Measurements from ENCODE around the gene CYP4F2. TPM values are rescaled to one million over a fixed set of nuclear protein-coding genes. Genes with fewer than 3 reads are reported as not detected.

Gene CYP4F2
- total and polyA plus RNA-seq, 9 of the 15 experiments (the other 6 are each of a cell fraction or from before 2014, with no cell fraction given), result 0.10 to 0.56 (median 0.32) TPM; not detected in 2

- WGBS (ENCODE audit: insufficient coverage, low coverage, missing lambda C conversion rate), result under 1% methylated on average over 28 of the region's 44 CpGs
- ATAC-seq (no peak), DNase-seq (ENCODE audit: extremely low read depth in 1 of 4, low spot score in 3 of 4) (no peak), FAIRE-seq (no peak)
- H3K9me3 ChIP-seq (replicated peaks; ENCODE audit: control insufficient read depth, insufficient read depth, low read depth, low read length), result no peaks in the 10 kb centered on the region
- peaks cover 3 to 10% of the 10 kb centered on the region in 2 experiments; a peak in 3 of 5 replicates for H3K27me3 ChIP-seq (ENCODE audit: control insufficient read depth in 2 of 2, insufficient read depth in 2 of 2, low read length in 2 of 2)
- BruUV-seq (replicated peaks), result no TSS peak
- H3K79me2 ChIP-seq (ENCODE audit: control insufficient read depth, insufficient read depth, low read length), result no peaks in the 10 kb centered on the region
- POLR2A ChIA-PET, result interaction anchor here (0.9 kb wide), 1 partner anchor 12 kb away, joined by 3 read pairs; no protein-coding TSS in a partner anchor
- H3K4me2 ChIP-seq (ENCODE audit: insufficient read depth, low read length), result no peak overlapping the region
- H2AFZ ChIP-seq (ENCODE audit: low read depth, low read length), result no peak overlapping the region
- no peak overlapping the region for H3K4me3 ChIP-seq
- H3K36me3 ChIP-seq (ENCODE audit: control insufficient read depth, insufficient read depth, low read length), result no peaks in the 10 kb centered on the region
- intact Hi-C loops (cut with micrococcal nuclease) (no loop called here), in situ Hi-C loops (cut with MboI) (no loop called here)
- no peak overlapping the region; a peak in 1 of 4 replicates for H3K9ac ChIP-seq (ENCODE audit: insufficient read depth in 1 of 2, low read depth in 2 of 2, low read length in 2 of 2)
- no peaks in the 10 kb centered on the region for H3K9me1 ChIP-seq (ENCODE audit: control insufficient read depth, insufficient read depth, low read length)
- no peak overlapping the region for H3K27ac ChIP-seq (ENCODE audit: extremely low read depth, low read depth, low read length)
- CTCF ChIA-PET (ENCODE audit: low intra/inter-chr PET ratio), result no interaction called here
- no peaks in the 10 kb centered on the region for H4K20me1 ChIP-seq (replicated peaks; ENCODE audit: control insufficient read depth, insufficient read depth, low read length)
- H3K4me1 ChIP-seq (replicated peaks in 1 of 2; ENCODE audit: control insufficient read depth in 2 of 2, insufficient read depth in 2 of 2, low read length in 2 of 2), result peaks cover 0 to 6% of the 10 kb centered on the region in 2 experiments; a peak in 2 of 5 replicates
- no peak for TF ChIP-seq TOE1 (IDR thresholded peaks at IDR 0.05; ENCODE audit: borderline replicate concordance)
- no peak for TF ChIP-seq TOE1 (CRISPR knock-in tag; IDR thresholded peaks at IDR 0.05; ENCODE audit: borderline replicate concordance, low read depth)
- no peak for TF ChIP-seq TCFL5 (CRISPR knock-in tag; conservative IDR thresholded peaks at IDR 0.05)
- no peak for TF ChIP-seq JUNB (CRISPR knock-in tag; conservative IDR thresholded peaks at IDR 0.05)
- TF ChIP-seq ZBTB12 (CRISPR knock-in tag; IDR thresholded peaks at IDR 0.05), result no peak
- TF ChIP-seq, protein P1, sequence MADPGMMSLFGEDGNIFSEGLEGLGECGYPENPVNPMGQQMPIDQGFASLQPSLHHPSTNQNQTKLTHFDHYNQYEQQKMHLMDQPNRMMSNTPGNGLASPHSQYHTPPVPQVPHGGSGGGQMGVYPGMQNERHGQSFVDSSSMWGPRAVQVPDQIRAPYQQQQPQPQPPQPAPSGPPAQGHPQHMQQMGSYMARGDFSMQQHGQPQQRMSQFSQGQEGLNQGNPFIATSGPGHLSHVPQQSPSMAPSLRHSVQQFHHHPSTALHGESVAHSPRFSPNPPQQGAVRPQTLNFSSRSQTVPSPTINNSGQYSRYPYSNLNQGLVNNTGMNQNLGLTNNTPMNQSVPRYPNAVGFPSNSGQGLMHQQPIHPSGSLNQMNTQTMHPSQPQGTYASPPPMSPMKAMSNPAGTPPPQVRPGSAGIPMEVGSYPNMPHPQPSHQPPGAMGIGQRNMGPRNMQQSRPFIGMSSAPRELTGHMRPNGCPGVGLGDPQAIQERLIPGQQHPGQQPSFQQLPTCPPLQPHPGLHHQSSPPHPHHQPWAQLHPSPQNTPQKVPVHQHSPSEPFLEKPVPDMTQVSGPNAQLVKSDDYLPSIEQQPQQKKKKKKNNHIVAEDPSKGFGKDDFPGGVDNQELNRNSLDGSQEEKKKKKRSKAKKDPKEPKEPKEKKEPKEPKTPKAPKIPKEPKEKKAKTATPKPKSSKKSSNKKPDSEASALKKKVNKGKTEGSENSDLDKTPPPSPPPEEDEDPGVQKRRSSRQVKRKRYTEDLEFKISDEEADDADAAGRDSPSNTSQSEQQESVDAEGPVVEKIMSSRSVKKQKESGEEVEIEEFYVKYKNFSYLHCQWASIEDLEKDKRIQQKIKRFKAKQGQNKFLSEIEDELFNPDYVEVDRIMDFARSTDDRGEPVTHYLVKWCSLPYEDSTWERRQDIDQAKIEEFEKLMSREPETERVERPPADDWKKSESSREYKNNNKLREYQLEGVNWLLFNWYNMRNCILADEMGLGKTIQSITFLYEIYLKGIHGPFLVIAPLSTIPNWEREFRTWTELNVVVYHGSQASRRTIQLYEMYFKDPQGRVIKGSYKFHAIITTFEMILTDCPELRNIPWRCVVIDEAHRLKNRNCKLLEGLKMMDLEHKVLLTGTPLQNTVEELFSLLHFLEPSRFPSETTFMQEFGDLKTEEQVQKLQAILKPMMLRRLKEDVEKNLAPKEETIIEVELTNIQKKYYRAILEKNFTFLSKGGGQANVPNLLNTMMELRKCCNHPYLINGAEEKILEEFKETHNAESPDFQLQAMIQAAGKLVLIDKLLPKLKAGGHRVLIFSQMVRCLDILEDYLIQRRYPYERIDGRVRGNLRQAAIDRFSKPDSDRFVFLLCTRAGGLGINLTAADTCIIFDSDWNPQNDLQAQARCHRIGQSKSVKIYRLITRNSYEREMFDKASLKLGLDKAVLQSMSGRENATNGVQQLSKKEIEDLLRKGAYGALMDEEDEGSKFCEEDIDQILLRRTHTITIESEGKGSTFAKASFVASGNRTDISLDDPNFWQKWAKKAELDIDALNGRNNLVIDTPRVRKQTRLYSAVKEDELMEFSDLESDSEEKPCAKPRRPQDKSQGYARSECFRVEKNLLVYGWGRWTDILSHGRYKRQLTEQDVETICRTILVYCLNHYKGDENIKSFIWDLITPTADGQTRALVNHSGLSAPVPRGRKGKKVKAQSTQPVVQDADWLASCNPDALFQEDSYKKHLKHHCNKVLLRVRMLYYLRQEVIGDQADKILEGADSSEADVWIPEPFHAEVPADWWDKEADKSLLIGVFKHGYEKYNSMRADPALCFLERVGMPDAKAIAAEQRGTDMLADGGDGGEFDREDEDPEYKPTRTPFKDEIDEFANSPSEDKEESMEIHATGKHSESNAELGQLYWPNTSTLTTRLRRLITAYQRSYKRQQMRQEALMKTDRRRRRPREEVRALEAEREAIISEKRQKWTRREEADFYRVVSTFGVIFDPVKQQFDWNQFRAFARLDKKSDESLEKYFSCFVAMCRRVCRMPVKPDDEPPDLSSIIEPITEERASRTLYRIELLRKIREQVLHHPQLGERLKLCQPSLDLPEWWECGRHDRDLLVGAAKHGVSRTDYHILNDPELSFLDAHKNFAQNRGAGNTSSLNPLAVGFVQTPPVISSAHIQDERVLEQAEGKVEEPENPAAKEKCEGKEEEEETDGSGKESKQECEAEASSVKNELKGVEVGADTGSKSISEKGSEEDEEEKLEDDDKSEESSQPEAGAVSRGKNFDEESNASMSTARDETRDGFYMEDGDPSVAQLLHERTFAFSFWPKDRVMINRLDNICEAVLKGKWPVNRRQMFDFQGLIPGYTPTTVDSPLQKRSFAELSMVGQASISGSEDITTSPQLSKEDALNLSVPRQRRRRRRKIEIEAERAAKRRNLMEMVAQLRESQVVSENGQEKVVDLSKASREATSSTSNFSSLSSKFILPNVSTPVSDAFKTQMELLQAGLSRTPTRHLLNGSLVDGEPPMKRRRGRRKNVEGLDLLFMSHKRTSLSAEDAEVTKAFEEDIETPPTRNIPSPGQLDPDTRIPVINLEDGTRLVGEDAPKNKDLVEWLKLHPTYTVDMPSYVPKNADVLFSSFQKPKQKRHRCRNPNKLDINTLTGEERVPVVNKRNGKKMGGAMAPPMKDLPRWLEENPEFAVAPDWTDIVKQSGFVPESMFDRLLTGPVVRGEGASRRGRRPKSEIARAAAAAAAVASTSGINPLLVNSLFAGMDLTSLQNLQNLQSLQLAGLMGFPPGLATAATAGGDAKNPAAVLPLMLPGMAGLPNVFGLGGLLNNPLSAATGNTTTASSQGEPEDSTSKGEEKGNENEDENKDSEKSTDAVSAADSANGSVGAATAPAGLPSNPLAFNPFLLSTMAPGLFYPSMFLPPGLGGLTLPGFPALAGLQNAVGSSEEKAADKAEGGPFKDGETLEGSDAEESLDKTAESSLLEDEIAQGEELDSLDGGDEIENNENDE (IDR thresholded peaks at IDR 0.05; ENCODE audit: low read depth, low read length), result no peak
- TF ChIP-seq SIN3B (IDR thresholded peaks at IDR 0.05; ENCODE audit: low read depth), result no peak
Measured at GRCh38 chr19:15911599-15912235, 13.8 kb upstream of the CYP4F2 start.

All from K562 (cell line).